ENCODE data around the gene DNAJC1. TPM values are rescaled to one million over a fixed set of nuclear protein-coding genes. Genes with fewer than 3 reads are reported as not detected.

Gene DNAJC1
- total and polyA plus RNA-seq, 10 of the 15 experiments (the other 5 are each of a cell fraction or from before 2014, with no cell fraction given): 2.5 to 39.3 (median 20.4) TPM

DNA sequence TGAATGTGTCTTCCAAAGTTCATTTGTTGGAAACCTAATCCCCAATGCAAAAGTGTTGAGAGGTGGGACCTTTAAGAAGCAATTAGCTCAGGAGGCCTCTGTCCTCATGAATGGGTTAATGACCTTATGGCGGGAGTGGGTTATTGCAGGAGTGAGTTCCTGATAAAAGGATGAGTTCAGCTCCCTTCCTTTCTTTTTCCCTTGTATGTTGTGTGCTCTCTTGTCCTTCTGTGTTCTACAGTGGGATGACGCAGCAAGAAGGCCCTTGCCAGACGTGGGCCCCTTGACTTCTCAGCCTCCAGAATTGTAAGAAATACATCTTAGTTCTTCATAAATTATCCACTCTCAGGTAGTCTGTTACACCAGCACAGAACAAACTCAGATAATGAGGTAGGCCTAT, 206.0 kb downstream of the DNAJC1 start:
- ChIA-PET CTCF (no interaction called here), POLR2A (no interaction called here), RAD21 (ENCODE audit: unreplicated experiment) (no interaction called here), SMC1A (ENCODE audit: uncharacterized antibody, unreplicated experiment) (interaction anchor here (0.7 kb wide), 2 partner anchors 9 to 174 kb away, joined by 3 read pairs; no protein-coding TSS in a partner anchor)
- no peak overlapping the region for H3K4me2 ChIP-seq (ENCODE audit: control insufficient read depth, insufficient read depth)
- no peaks in the 10 kb centered on the region for H3K79me2 ChIP-seq (ENCODE audit: control insufficient read depth, insufficient read depth, low read length)
- intact Hi-C loops (cut with micrococcal nuclease; ENCODE audit: unreplicated experiment) (no loop called here), in situ Hi-C loops (cut with MboI) (no loop called here)
- H3K4me3 ChIP-seq: no peak overlapping the region
- no peaks in the 10 kb centered on the region for H3K36me3 ChIP-seq (ENCODE audit: control insufficient read depth in 2 of 2, insufficient read depth in 2 of 2, low read length in 1 of 2)
- no peak overlapping the region for H3K27ac ChIP-seq (ENCODE audit: control insufficient read depth, insufficient read depth)
- no peaks in the 10 kb centered on the region for H4K20me1 ChIP-seq (ENCODE audit: control insufficient read depth, insufficient read depth)
- H3K4me1 ChIP-seq (ENCODE audit: control insufficient read depth, insufficient read depth, low read length): no peaks in the 10 kb centered on the region
- ATAC-seq (peak; percentile 17; the same call in 1 of the 3 replicates), FAIRE-seq (no peak), DNase-seq (ENCODE audit: low read depth, low spot score) (no peak)
- TF ChIP-seq, protein P1, sequence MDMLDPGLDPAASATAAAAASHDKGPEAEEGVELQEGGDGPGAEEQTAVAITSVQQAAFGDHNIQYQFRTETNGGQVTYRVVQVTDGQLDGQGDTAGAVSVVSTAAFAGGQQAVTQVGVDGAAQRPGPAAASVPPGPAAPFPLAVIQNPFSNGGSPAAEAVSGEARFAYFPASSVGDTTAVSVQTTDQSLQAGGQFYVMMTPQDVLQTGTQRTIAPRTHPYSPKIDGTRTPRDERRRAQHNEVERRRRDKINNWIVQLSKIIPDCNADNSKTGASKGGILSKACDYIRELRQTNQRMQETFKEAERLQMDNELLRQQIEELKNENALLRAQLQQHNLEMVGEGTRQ (IDR thresholded peaks at IDR 0.05; ENCODE audit: borderline replicate concordance, low read depth, low read length): no peak
- TF ChIP-seq NFYB (IDR thresholded peaks at IDR 0.05; ENCODE audit: insufficient read depth, low read depth, low read length) (no peak), ZNF274 (IDR thresholded peaks at IDR 0.05; ENCODE audit: insufficient read depth, insufficient read length) (no peak), ZZZ3 (IDR thresholded peaks at IDR 0.05; ENCODE audit: control insufficient read depth, insufficient read length, low read depth) (no peak), IKZF1 (conservative IDR thresholded peaks at IDR 0.05) (no peak), BMI1 (IDR thresholded peaks at IDR 0.05; ENCODE audit: borderline replicate concordance) (no peak), GATAD2B (conservative IDR thresholded peaks at IDR 0.05; ENCODE audit: low read depth) (no peak)
- TF ChIP-seq, protein P2, sequence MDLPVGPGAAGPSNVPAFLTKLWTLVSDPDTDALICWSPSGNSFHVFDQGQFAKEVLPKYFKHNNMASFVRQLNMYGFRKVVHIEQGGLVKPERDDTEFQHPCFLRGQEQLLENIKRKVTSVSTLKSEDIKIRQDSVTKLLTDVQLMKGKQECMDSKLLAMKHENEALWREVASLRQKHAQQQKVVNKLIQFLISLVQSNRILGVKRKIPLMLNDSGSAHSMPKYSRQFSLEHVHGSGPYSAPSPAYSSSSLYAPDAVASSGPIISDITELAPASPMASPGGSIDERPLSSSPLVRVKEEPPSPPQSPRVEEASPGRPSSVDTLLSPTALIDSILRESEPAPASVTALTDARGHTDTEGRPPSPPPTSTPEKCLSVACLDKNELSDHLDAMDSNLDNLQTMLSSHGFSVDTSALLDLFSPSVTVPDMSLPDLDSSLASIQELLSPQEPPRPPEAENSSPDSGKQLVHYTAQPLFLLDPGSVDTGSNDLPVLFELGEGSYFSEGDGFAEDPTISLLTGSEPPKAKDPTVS (IDR thresholded peaks at IDR 0.05; ENCODE audit: low read depth, low read length): no peak
- TF ChIP-seq, protein P3, sequence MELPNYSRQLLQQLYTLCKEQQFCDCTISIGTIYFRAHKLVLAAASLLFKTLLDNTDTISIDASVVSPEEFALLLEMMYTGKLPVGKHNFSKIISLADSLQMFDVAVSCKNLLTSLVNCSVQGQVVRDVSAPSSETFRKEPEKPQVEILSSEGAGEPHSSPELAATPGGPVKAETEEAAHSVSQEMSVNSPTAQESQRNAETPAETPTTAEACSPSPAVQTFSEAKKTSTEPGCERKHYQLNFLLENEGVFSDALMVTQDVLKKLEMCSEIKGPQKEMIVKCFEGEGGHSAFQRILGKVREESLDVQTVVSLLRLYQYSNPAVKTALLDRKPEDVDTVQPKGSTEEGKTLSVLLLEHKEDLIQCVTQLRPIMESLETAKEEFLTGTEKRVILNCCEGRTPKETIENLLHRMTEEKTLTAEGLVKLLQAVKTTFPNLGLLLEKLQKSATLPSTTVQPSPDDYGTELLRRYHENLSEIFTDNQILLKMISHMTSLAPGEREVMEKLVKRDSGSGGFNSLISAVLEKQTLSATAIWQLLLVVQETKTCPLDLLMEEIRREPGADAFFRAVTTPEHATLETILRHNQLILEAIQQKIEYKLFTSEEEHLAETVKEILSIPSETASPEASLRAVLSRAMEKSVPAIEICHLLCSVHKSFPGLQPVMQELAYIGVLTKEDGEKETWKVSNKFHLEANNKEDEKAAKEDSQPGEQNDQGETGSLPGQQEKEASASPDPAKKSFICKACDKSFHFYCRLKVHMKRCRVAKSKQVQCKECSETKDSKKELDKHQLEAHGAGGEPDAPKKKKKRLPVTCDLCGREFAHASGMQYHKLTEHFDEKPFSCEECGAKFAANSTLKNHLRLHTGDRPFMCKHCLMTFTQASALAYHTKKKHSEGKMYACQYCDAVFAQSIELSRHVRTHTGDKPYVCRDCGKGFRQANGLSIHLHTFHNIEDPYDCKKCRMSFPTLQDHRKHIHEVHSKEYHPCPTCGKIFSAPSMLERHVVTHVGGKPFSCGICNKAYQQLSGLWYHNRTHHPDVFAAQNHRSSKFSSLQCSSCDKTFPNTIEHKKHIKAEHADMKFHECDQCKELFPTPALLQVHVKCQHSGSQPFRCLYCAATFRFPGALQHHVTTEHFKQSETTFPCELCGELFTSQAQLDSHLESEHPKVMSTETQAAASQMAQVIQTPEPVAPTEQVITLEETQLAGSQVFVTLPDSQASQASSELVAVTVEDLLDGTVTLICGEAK (IDR thresholded peaks at IDR 0.05; ENCODE audit: borderline replicate concordance): no peak
- TF ChIP-seq, protein P4, sequence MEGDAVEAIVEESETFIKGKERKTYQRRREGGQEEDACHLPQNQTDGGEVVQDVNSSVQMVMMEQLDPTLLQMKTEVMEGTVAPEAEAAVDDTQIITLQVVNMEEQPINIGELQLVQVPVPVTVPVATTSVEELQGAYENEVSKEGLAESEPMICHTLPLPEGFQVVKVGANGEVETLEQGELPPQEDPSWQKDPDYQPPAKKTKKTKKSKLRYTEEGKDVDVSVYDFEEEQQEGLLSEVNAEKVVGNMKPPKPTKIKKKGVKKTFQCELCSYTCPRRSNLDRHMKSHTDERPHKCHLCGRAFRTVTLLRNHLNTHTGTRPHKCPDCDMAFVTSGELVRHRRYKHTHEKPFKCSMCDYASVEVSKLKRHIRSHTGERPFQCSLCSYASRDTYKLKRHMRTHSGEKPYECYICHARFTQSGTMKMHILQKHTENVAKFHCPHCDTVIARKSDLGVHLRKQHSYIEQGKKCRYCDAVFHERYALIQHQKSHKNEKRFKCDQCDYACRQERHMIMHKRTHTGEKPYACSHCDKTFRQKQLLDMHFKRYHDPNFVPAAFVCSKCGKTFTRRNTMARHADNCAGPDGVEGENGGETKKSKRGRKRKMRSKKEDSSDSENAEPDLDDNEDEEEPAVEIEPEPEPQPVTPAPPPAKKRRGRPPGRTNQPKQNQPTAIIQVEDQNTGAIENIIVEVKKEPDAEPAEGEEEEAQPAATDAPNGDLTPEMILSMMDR (IDR thresholded peaks at IDR 0.05 in 2 of 3, conservative IDR thresholded peaks at IDR 0.05 in 1 of 3; ENCODE audit: control insufficient read depth in 2 of 3, extremely low read depth in 1 of 3, insufficient read depth in 1 of 3, low read depth in 3 of 3, low read length in 3 of 3): no peak
- 100% methylated on average over 3 of the region's 3 CpGs for WGBS (ENCODE audit: insufficient coverage, insufficient replicate concordance, low lambda C conversion rate, missing lambda C conversion rate)
- H2AFZ ChIP-seq (ENCODE audit: control insufficient read depth, low read depth, low read length): no peak overlapping the region
- H3K27me3 ChIP-seq (replicated peaks in 1 of 2; ENCODE audit: control insufficient read depth in 2 of 2, insufficient read depth in 2 of 2, low read length in 1 of 2): no peaks in the 10 kb centered on the region
- H3K9ac ChIP-seq (ENCODE audit: control insufficient read depth, insufficient read depth, low read length): no peak overlapping the region
- no TSS peak for BruUV-seq (replicated peaks)
- no peaks in the 10 kb centered on the region; the same call in 2 of the 3 replicates for H3K9me3 ChIP-seq (replicated peaks; ENCODE audit: control insufficient read depth, insufficient read depth, low read length)

Measured in GM12878 (cell line).